ENCODE measurements around the gene EGLN2. TPM values are rescaled to one million over a fixed set of nuclear protein-coding genes. Genes with fewer than 3 reads are reported as not detected.
A peak's percentile ranks its signal among the peaks of the same experiment; 100 is the strongest.

The EGLN2 gene
- total and polyA plus RNA-seq, 9 of the 15 experiments (the other 6 are each of a cell fraction or from before 2014, with no cell fraction given): 9.6 to 114 (median 71.0) TPM

- TF ChIP-seq SMARCC2 (IDR thresholded peaks at IDR 0.05; ENCODE audit: low read depth): no peak
- no peak for TF ChIP-seq MTA1 (IDR thresholded peaks at IDR 0.05; ENCODE audit: borderline replicate concordance)
- TF ChIP-seq KLF13 (tag; IDR thresholded peaks at IDR 0.05; ENCODE audit: borderline replicate concordance, low read depth): no peak
- TF ChIP-seq SFPQ (IDR thresholded peaks at IDR 0.05; ENCODE audit: low read depth, low read length): no peak
- TF ChIP-seq FOXA3 (CRISPR knock-in tag; conservative IDR thresholded peaks at IDR 0.05 in 1 of 2, IDR thresholded peaks at IDR 0.05 in 1 of 2): no peak
- no peak for TF ChIP-seq ZNF444 (CRISPR knock-in tag; IDR thresholded peaks at IDR 0.05)
- TF ChIP-seq BRCA1 (IDR thresholded peaks at IDR 0.05): no peak
- TF ChIP-seq BRCA1 (CRISPR knock-in tag; IDR thresholded peaks at IDR 0.05): no peak
- no peak for TF ChIP-seq CBX5 (IDR thresholded peaks at IDR 0.05; ENCODE audit: borderline replicate concordance, low read depth)
- no peak for TF ChIP-seq TBL1XR1 (IDR thresholded peaks at IDR 0.05; ENCODE audit: low read length in 2 of 2)
- peak; percentile 87 for TF ChIP-seq KDM5B (IDR thresholded peaks at IDR 0.05; ENCODE audit: insufficient replicate concordance, low read depth, low read length)
- TF ChIP-seq BCOR (IDR thresholded peaks at IDR 0.05): 0 out of 2 replicates have a peak, but pooled peaks have one; percentile 26
- no peak for TF ChIP-seq ZNF384 (IDR thresholded peaks at IDR 0.05; ENCODE audit: low read depth, low read length)
- TF ChIP-seq, protein P1, sequence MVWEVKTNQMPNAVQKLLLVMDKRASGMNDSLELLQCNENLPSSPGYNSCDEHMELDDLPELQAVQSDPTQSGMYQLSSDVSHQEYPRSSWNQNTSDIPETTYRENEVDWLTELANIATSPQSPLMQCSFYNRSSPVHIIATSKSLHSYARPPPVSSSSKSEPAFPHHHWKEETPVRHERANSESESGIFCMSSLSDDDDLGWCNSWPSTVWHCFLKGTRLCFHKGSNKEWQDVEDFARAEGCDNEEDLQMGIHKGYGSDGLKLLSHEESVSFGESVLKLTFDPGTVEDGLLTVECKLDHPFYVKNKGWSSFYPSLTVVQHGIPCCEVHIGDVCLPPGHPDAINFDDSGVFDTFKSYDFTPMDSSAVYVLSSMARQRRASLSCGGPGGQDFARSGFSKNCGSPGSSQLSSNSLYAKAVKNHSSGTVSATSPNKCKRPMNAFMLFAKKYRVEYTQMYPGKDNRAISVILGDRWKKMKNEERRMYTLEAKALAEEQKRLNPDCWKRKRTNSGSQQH (CRISPR knock-in tag; IDR thresholded peaks at IDR 0.05): 0 out of 2 replicates have a peak, but pooled peaks have one; percentile 31
- TF ChIP-seq PCBP1 (IDR thresholded peaks at IDR 0.05; ENCODE audit: low read depth, low read length, poor library complexity, severe bottlenecking): no peak
- TF ChIP-seq ZFPM2 (CRISPR knock-in tag; IDR thresholded peaks at IDR 0.05): no peak
- no peak for TF ChIP-seq GATAD2B (IDR thresholded peaks at IDR 0.05; ENCODE audit: borderline replicate concordance)
- TF ChIP-seq, protein P2, sequence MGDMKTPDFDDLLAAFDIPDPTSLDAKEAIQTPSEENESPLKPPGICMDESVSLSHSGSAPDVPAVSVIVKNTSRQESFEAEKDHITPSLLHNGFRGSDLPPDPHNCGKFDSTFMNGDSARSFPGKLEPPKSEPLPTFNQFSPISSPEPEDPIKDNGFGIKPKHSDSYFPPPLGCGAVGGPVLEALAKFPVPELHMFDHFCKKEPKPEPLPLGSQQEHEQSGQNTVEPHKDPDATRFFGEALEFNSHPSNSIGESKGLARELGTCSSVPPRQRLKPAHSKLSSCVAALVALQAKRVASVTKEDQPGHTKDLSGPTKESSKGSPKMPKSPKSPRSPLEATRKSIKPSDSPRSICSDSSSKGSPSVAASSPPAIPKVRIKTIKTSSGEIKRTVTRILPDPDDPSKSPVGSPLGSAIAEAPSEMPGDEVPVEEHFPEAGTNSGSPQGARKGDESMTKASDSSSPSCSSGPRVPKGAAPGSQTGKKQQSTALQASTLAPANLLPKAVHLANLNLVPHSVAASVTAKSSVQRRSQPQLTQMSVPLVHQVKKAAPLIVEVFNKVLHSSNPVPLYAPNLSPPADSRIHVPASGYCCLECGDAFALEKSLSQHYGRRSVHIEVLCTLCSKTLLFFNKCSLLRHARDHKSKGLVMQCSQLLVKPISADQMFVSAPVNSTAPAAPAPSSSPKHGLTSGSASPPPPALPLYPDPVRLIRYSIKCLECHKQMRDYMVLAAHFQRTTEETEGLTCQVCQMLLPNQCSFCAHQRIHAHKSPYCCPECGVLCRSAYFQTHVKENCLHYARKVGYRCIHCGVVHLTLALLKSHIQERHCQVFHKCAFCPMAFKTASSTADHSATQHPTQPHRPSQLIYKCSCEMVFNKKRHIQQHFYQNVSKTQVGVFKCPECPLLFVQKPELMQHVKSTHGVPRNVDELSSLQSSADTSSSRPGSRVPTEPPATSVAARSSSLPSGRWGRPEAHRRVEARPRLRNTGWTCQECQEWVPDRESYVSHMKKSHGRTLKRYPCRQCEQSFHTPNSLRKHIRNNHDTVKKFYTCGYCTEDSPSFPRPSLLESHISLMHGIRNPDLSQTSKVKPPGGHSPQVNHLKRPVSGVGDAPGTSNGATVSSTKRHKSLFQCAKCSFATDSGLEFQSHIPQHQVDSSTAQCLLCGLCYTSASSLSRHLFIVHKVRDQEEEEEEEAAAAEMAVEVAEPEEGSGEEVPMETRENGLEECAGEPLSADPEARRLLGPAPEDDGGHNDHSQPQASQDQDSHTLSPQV (IDR thresholded peaks at IDR 0.05): peak; percentile 91
- TF ChIP-seq, protein P3, sequence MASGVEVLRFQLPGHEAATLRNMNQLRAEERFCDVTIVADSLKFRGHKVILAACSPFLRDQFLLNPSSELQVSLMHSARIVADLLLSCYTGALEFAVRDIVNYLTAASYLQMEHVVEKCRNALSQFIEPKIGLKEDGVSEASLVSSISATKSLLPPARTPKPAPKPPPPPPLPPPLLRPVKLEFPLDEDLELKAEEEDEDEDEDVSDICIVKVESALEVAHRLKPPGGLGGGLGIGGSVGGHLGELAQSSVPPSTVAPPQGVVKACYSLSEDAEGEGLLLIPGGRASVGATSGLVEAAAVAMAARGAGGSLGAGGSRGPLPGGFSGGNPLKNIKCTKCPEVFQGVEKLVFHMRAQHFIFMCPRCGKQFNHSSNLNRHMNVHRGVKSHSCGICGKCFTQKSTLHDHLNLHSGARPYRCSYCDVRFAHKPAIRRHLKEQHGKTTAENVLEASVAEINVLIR (CRISPR knock-in tag; IDR thresholded peaks at IDR 0.05): no peak
- no peak for TF ChIP-seq ZBTB17 (CRISPR knock-in tag; IDR thresholded peaks at IDR 0.05)
Observed at GRCh38 chr19:40797963-40798682, 868 bp upstream of the EGLN2 start (continued).

Data from K562 (cell line).